Thoracic aorta (tissue), 2 donors: Measurements from ENCODE around the gene RGS12. TPM values are rescaled to one million over a fixed set of nuclear protein-coding genes. Genes with fewer than 3 reads are reported as not detected.

Experiments used
- ATAC-seq: fragments of 150-250 bp; one replicate; pipeline ENCODE4 v1.8.0; 2017; ENCODE audit warnings: low read depth; ENCODE audit not compliant: insufficient number of reproducible peaks, low FRiP score
- DNase-seq: peaks from one replicate; pipeline ENCODE4 v3.0.0-alpha.2; 2020; ENCODE audit warnings: low spot score
- H3K27ac ChIP-seq, 2 donors: fragments of 200-600 bp; sonication (generic); 1 replicate in 1 of 2; 2 replicates in 1 of 2; pipeline ENCODE4 v1.5.1; 2016; ENCODE audit warnings: mild to moderate bottlenecking in 2 of 2, moderate library complexity in 2 of 2
- H3K27me3 ChIP-seq: fragments of 200-600 bp; sonication (generic); replicated peaks from 2 replicates; pipeline ENCODE4 v1.6.0; 2016; ENCODE audit warnings: mild to moderate bottlenecking; ENCODE audit not compliant: insufficient read depth
- H3K36me3 ChIP-seq: fragments of 200-600 bp; sonication (generic); one replicate; pipeline ENCODE4 v1.5.1; 2016
- H3K4me1 ChIP-seq, 2 donors: fragments of 200-600 bp; sonication (generic); 1 replicate in 1 of 2; 2 replicates in 1 of 2; pipeline versions ENCODE4 v1.5.1 to v1.6.0; 2016; ENCODE audit warnings: low read depth in 2 of 2, mild to moderate bottlenecking in 1 of 2; ENCODE audit not compliant: control insufficient read depth in 1 of 2
- H3K4me3 ChIP-seq: fragments of 200-600 bp; sonication (generic); 2 replicates; pipeline ENCODE4 v1.5.1; 2016; ENCODE audit warnings: mild to moderate bottlenecking
- H3K9me3 ChIP-seq: fragments of 200-600 bp; sonication (generic); 2 replicates; pipeline ENCODE4 v1.5.1; 2016
- total RNA-seq, 2 donors: library from RNA; depleted of rRNA; stranded (reverse); fragments of >200 nt; gene quantifications; one replicate each; pipeline versions ENCODE4 v1.1.0 to v1.2.3, GENCODE V29; 2016
- TF ChIP-seq, protein P1 (sequence below): fragments of 200-600 bp; sonication (generic); IDR thresholded peaks from one replicate; pipeline ENCODE4 v1.5.1; 2019; ENCODE audit warnings: antibody characterized with exemption

Gene RGS12
- total RNA-seq, 2 donors from 2014 or later, result 13.5 to 43.6 TPM

DNA sequence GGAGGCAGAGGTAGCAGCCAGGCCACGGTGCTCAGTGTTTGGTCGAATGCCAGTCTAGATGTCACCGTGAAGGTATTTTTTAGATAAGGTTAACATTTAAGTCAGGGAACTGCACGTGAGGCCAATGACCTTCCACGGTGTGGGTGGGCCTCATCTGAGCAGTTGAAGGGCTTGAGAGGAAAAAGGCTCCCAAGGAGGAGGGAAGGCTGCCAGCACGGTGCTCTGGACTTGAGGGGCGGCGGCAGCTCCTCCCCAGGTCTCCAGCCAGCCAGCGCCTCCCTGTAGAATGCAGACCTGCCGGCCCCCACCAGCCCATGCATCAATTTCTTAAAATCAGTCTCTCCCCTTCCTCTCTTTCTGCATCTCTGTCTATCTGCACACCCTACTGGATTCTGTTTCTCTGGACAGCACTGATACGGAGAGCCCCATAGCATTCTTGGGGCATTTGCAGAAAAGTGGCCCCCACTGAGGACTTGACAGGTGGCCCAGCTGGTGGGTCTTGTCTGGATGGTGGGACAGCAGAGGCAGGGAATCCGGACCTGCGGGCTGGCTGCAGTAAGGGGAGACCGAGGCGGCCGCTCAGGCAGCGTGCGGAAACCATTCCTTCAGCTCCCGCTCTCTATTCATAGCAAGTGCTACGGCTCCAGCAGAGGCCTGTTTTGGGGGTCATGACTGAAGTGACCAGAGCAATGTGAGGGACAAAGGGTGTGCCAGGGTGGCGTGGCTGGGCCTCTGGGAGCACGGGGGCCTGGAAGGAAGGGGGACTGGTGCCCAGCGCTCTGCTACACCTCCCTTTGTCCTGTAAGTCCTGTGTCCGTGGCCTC lies 7.9 kb upstream of the RGS12 start:
- peaks cover 5% of the 10 kb centered on the region for H3K27me3 ChIP-seq
- DNase-seq (no peak), ATAC-seq (no peak)
- H3K4me3 ChIP-seq, result no peak overlapping the region
- TF ChIP-seq, protein P1, sequence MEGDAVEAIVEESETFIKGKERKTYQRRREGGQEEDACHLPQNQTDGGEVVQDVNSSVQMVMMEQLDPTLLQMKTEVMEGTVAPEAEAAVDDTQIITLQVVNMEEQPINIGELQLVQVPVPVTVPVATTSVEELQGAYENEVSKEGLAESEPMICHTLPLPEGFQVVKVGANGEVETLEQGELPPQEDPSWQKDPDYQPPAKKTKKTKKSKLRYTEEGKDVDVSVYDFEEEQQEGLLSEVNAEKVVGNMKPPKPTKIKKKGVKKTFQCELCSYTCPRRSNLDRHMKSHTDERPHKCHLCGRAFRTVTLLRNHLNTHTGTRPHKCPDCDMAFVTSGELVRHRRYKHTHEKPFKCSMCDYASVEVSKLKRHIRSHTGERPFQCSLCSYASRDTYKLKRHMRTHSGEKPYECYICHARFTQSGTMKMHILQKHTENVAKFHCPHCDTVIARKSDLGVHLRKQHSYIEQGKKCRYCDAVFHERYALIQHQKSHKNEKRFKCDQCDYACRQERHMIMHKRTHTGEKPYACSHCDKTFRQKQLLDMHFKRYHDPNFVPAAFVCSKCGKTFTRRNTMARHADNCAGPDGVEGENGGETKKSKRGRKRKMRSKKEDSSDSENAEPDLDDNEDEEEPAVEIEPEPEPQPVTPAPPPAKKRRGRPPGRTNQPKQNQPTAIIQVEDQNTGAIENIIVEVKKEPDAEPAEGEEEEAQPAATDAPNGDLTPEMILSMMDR, result no peak
- no peak overlapping the region for H3K27ac ChIP-seq
- H3K9me3 ChIP-seq, result no peaks in the 10 kb centered on the region
- no peaks in the 10 kb centered on the region for H3K36me3 ChIP-seq
- peaks cover 0 to 7% of the 10 kb centered on the region in 2 donors for H3K4me1 ChIP-seq

DNA sequence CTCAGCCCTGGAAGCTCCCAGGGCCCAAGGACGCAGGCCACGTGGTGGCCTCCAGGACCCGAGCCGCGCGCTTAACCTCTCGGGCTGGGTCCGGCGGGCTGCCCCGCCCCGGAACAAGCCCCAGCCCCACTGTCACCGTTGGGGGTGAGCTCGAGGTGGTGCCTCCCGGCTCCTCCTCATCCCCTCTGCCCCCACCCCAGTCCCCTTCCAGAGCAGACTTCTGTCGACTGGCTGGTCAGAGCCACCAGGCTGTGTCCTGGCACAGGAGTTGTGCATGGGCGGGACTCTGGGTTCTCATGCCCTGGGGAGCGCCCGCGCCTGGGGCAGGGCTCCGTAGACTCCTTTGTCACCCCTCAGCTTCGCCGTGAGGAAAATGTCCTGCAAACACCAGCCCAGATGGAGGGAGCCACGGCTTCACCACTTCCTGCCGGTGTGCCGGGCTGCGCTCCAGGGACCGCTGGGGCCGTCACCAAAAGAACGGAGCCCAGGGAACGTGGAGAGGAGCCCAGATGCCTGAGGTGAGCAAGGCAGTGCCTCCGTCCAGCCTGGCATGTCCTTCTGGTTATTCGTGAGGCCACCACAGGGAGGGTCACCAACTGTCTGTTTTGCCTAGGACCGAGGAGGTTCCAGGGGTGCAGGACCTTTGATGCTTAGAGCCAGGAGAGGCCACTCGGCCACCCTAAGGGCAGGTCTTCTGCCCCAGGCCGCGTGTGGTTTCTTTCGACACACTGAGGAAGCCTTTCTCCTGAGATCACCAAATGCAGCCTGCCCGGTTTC lies 7.1 kb upstream of the RGS12 start:
- H3K36me3 ChIP-seq, result no peaks in the 10 kb centered on the region
- DNase-seq, result no peak
- H3K9me3 ChIP-seq, result no peaks in the 10 kb centered on the region
- H3K27ac ChIP-seq, result no peak overlapping the region
- TF ChIP-seq, protein P1, result no peak
- no peak for ATAC-seq
- peak overlapping the region; percentile 20 for H3K4me3 ChIP-seq
- peaks cover 5% of the 10 kb centered on the region for H3K27me3 ChIP-seq
- peaks cover 0 to 7% of the 10 kb centered on the region in 2 donors for H3K4me1 ChIP-seq

GRCh38 chr4:3286335-3287175 lies 6.3 kb upstream of the RGS12 start:
- H3K4me3 ChIP-seq, result no peak overlapping the region
- H3K9me3 ChIP-seq, result no peaks in the 10 kb centered on the region
- no peak overlapping the region for H3K27ac ChIP-seq
- TF ChIP-seq, protein P1, result no peak
- H3K4me1 ChIP-seq, result peaks cover 3 to 15% of the 10 kb centered on the region in 2 donors
- no peaks in the 10 kb centered on the region for H3K36me3 ChIP-seq
- ATAC-seq (no peak), DNase-seq (no peak)
- peaks cover 5% of the 10 kb centered on the region for H3K27me3 ChIP-seq

GRCh38 chr4:3287271-3287971 lies 5.4 kb upstream of the RGS12 start:
- peaks cover 5% of the 10 kb centered on the region for H3K27me3 ChIP-seq
- DNase-seq, result no peak
- TF ChIP-seq, protein P1, result no peak
- no peak overlapping the region for H3K27ac ChIP-seq
- peaks cover 5 to 18% of the 10 kb centered on the region in 2 donors for H3K4me1 ChIP-seq
- ATAC-seq, result no peak
- no peak overlapping the region for H3K4me3 ChIP-seq
- no peaks in the 10 kb centered on the region for H3K9me3 ChIP-seq
- no peaks in the 10 kb centered on the region for H3K36me3 ChIP-seq
